Prostate gland (tissue), 2 donors: ENCODE measurements around the gene ABCA13.

Experiments
- CTCF ChIP-seq, 4 experiments: fragments of 200-600 bp in 2 of 4; fragments of 450-650 bp in 2 of 4; sonication (generic) in 2 of 4; IDR thresholded peaks; 1 replicate in 3 of 4; 2 replicates in 1 of 4; pipeline ENCODE4 v1.5.1; 2016 to 2019; ENCODE audit warnings: antibody characterized with exemption in 4 of 4, mild to moderate bottlenecking in 2 of 4, moderate library complexity in 2 of 4
- POLR2A ChIP-seq: fragments of 450-650 bp; IDR thresholded peaks from one replicate; pipeline ENCODE4 v1.6.1; 2016; ENCODE audit warnings: antibody characterized with exemption, mild to moderate bottlenecking
- POLR2AphosphoS5 ChIP-seq: sonication (generic); formaldehyde crosslinking; IDR thresholded peaks from one replicate; pipeline ENCODE4 v1.6.1; 2017; ENCODE audit warnings: antibody characterized with exemption

- no peak for TF ChIP-seq CTCF (IDR thresholded peaks at IDR 0.05)
- TF ChIP-seq POLR2A, result no peak
- no peak for TF ChIP-seq POLR2AphosphoS5
Observed at GRCh38 chr7:48525736-48526732, 354.8 kb downstream of the ABCA13 start.
